Glutamatergic neuron (in vitro differentiated cells): Measurements from ENCODE around the gene TOMM20L. TPM values are rescaled to one million over a fixed set of nuclear protein-coding genes. Genes with fewer than 3 reads are reported as not detected.
"Not testable (repeated sequence)": the region's sequence is repeated elsewhere in the genome, so short reads cannot be mapped to it uniquely, and the experiment has no call there.

Experiments
- DNase-seq: peaks from one replicate; pipeline ENCODE4 v3.0.0; 2022
- H3K27ac Mint-ChIP-seq: one replicate; pipeline ENCODE4 v1.8.0; 2020; ENCODE audit warnings: mild to moderate bottlenecking, mixed read lengths, inconsistent platforms; ENCODE audit not compliant: unreplicated experiment
- H3K27me3 Mint-ChIP-seq: one replicate; pipeline ENCODE4 v1.8.0; 2020; ENCODE audit warnings: mild to moderate bottlenecking, moderate library complexity, mixed read lengths, inconsistent platforms; ENCODE audit not compliant: unreplicated experiment
- H3K36me3 Mint-ChIP-seq: one replicate; pipeline ENCODE4 v1.8.0; 2020; ENCODE audit warnings: mild to moderate bottlenecking, mixed read lengths, inconsistent platforms; ENCODE audit not compliant: unreplicated experiment
- H3K4me1 Mint-ChIP-seq: one replicate; pipeline ENCODE4 v1.8.0; 2020; ENCODE audit warnings: mild to moderate bottlenecking, low read depth, mixed read lengths, inconsistent platforms; ENCODE audit not compliant: unreplicated experiment
- H3K4me3 Mint-ChIP-seq: one replicate; pipeline ENCODE4 v1.8.0; 2020; ENCODE audit warnings: mild to moderate bottlenecking, mixed read lengths, inconsistent platforms; ENCODE audit not compliant: unreplicated experiment
- H3K9me3 Mint-ChIP-seq: one replicate; pipeline ENCODE4 v1.8.0; 2020; ENCODE audit warnings: mild to moderate bottlenecking, moderate library complexity, mixed read lengths, inconsistent platforms; ENCODE audit not compliant: unreplicated experiment
- CTCF ChIP-seq: fragments of 200-600 bp; sonication (generic); IDR thresholded peaks from one replicate; pipeline ENCODE4 v1.5.0; 2021; ENCODE audit not compliant: partially characterized antibody, unreplicated experiment
- total RNA-seq: library from RNA; stranded (reverse); fragmentation: NEBNext Ultra II Directional; extraction: Animal tissue kit (Norgen Biotek cat#: 25700); gene quantifications from one replicate; pipeline ENCODE4 v1.2.1, GENCODE V29; 2021; ENCODE audit not compliant: unreplicated experiment

Gene TOMM20L
- total RNA-seq, 1 donor from 2014 or later = not detected

GRCh38 chr14:58401587-58401986 lies 5.9 kb downstream of the TOMM20L start:
- Mint-ChIP-seq H3K36me3 (no peaks in the 10 kb centered on the region), H3K27ac (no peak overlapping the region), H3K4me3 (no peak overlapping the region), H3K27me3 (no peaks in the 10 kb centered on the region), H3K9me3 (no peaks in the 10 kb centered on the region), H3K4me1 (peaks cover 6% of the 10 kb centered on the region)
- no peak for TF ChIP-seq CTCF
- DNase-seq = no peak

GRCh38 chr14:58408681-58409215 lies 13.0 kb downstream of the TOMM20L start:
- no peak overlapping the region for H3K27ac Mint-ChIP-seq
- no peaks in the 10 kb centered on the region for H3K36me3 Mint-ChIP-seq
- H3K27me3 Mint-ChIP-seq = no peaks in the 10 kb centered on the region
- H3K4me1 Mint-ChIP-seq = no peaks in the 10 kb centered on the region
- TF ChIP-seq CTCF = no peak
- DNase-seq = no peak
- no peaks in the 10 kb centered on the region for H3K9me3 Mint-ChIP-seq
- no peak overlapping the region for H3K4me3 Mint-ChIP-seq

- no peaks in the 10 kb centered on the region for H3K27me3 Mint-ChIP-seq
- DNase-seq = no peak
- no peak overlapping the region for H3K4me3 Mint-ChIP-seq
- TF ChIP-seq CTCF = no peak
- H3K27ac Mint-ChIP-seq = no peak overlapping the region
- H3K4me1 Mint-ChIP-seq = no peaks in the 10 kb centered on the region
- no peaks in the 10 kb centered on the region for H3K9me3 Mint-ChIP-seq
- H3K36me3 Mint-ChIP-seq = peaks cover 10% of the 10 kb centered on the region
Observed at GRCh38 chr14:58414845-58415244, 19.1 kb downstream of the TOMM20L start.

- no peak for DNase-seq
- Mint-ChIP-seq H3K36me3 (peaks cover 10% of the 10 kb centered on the region), H3K9me3 (no peaks in the 10 kb centered on the region), H3K4me1 (no peaks in the 10 kb centered on the region), H3K27ac (no peak overlapping the region), H3K27me3 (no peaks in the 10 kb centered on the region), H3K4me3 (no peak overlapping the region)
- peak; percentile 24 for TF ChIP-seq CTCF
Observed at GRCh38 chr14:58415636-58416547, 20.2 kb downstream of the TOMM20L start.

GRCh38 chr14:58416934-58417333 lies 21.2 kb downstream of the TOMM20L start:
- H3K36me3 Mint-ChIP-seq, H3K27ac Mint-ChIP-seq, H3K9me3 Mint-ChIP-seq, H3K4me3 Mint-ChIP-seq, DNase-seq, H3K4me1 Mint-ChIP-seq, H3K27me3 Mint-ChIP-seq: not testable (repeated sequence)
